Measurements from ENCODE around the gene SRSF11. TPM values are rescaled to one million over a fixed set of nuclear protein-coding genes. Genes with fewer than 3 reads are reported as not detected.
A peak's percentile ranks its signal among the peaks of the same experiment; 100 is the strongest.

The SRSF11 gene
- total and polyA plus RNA-seq, 2 of the 4 experiments (the other 2 are of a cell fraction) = 94.5 to 149 TPM

- Histone ChIP-seq H2BK20ac (ENCODE audit: low read depth, low read length) (no peak overlapping the region), H2BK5ac (ENCODE audit: low read depth, low read length, poor library complexity, severe bottlenecking) (no peak overlapping the region), H3K27ac (ENCODE audit: insufficient read depth, low read length) (no peak overlapping the region), H4K91ac (ENCODE audit: insufficient read depth, low read depth, low read length) (no peak overlapping the region), H3K36me3 (ENCODE audit: control insufficient read depth, insufficient read depth, low read length) (peaks cover 7% of the 10 kb centered on the region), H2BK15ac (ENCODE audit: low read depth, low read length) (no peak overlapping the region), H3K4me3 (ENCODE audit: insufficient read depth, low read depth, low read length) (no peak overlapping the region), H3K79me1 (ENCODE audit: low read depth in 1 of 2, low read length in 2 of 2) (peaks cover 5 to 26% of the 10 kb centered on the region in 2 experiments; a peak in 3 of 4 replicates), H3K23ac (ENCODE audit: low read depth, low read length) (no peak overlapping the region), H3K9me1 (ENCODE audit: insufficient read depth, low read length) (peaks cover 2% of the 10 kb centered on the region; the same call in 1 of the 2 replicates), H4K20me1 (ENCODE audit: insufficient read depth, low read length) (peaks cover 3% of the 10 kb centered on the region; the same call in 1 of the 2 replicates), H3K18ac (ENCODE audit: low read depth, low read length) (no peak overlapping the region), H2AK5ac (ENCODE audit: low read depth, low read length) (no peak overlapping the region), H3K27me3 (ENCODE audit: control insufficient read depth, insufficient read depth, low read length) (no peaks in the 10 kb centered on the region), H2BK120ac (ENCODE audit: low read depth, low read length) (no peak overlapping the region), H3K14ac (replicated peaks; ENCODE audit: low read depth, low read length) (no peak overlapping the region), H3K4me1 (ENCODE audit: control insufficient read depth, insufficient read depth, low read length) (peaks cover 1% of the 10 kb centered on the region), H2AK9ac (replicated peaks; ENCODE audit: low read depth, low read length, poor library complexity) (no peak overlapping the region), H3K56ac (ENCODE audit: extremely low read depth, insufficient read depth, low read length) (no peak overlapping the region), H3K9ac (ENCODE audit: low read depth, low read length) (no peak overlapping the region), H2AFZ (replicated peaks; ENCODE audit: low read length, poor library complexity) (no peak overlapping the region), H4K5ac (ENCODE audit: low read depth, low read length) (no peak overlapping the region), H3K4ac (ENCODE audit: low read depth, low read length) (no peak overlapping the region), H3K9me3 (ENCODE audit: control insufficient read depth, insufficient read depth, low read length) (no peaks in the 10 kb centered on the region), H4K8ac (ENCODE audit: low read depth in 2 of 2, low read length in 2 of 2) (no peak overlapping the region), H3K4me2 (ENCODE audit: low read depth, low read length) (peak overlapping the region; percentile 98)
- ChIA-PET POLR2A (ENCODE audit: unreplicated experiment) (no interaction called here), CTCF (no interaction called here)
- no TSS peak for BruUV-seq (replicated peaks)
- in situ Hi-C loops (cut with MboI; ENCODE audit: low sequenced_read_pairs) (no loop called here), dilution Hi-C loops (cut with HindIII; ENCODE audit: low sequenced_read_pairs, unreplicated experiment) (no loop called here), intact Hi-C loops (cut with micrococcal nuclease) (loop anchor here (2.0 kb wide), 1 partner anchor 15 kb away; no protein-coding TSS in a partner anchor)
- no CpG with 5 or more reads among the region's 1 CpG for WGBS, 2 experiments (ENCODE audit: extremely low coverage in 2 of 2, insufficient read length in 1 of 2)
- DNase-seq (no peak), ATAC-seq (ENCODE audit: low read depth) (no peak)
- TF ChIP-seq SMC3 (IDR thresholded peaks at IDR 0.05; ENCODE audit: low read depth, low read length) = no peak
- no peak for TF ChIP-seq NFE2L2 (IDR thresholded peaks at IDR 0.05; ENCODE audit: low read depth, low read length)
- TF ChIP-seq CHD1 (IDR thresholded peaks at IDR 0.05; ENCODE audit: low read depth, low read length) = no peak
- no peak for TF ChIP-seq RAD21 (IDR thresholded peaks at IDR 0.05; ENCODE audit: low read length)
- TF ChIP-seq FOS (IDR thresholded peaks at IDR 0.05; ENCODE audit: low read depth, low read length) = no peak
- TF ChIP-seq MAZ (IDR thresholded peaks at IDR 0.05; ENCODE audit: borderline replicate concordance, low read depth, low read length) = no peak
- no peak for TF ChIP-seq ELK1 (IDR thresholded peaks at IDR 0.05; ENCODE audit: borderline replicate concordance, low read depth, low read length)
- no peak for TF ChIP-seq USF2 (IDR thresholded peaks at IDR 0.05; ENCODE audit: low read depth, low read length)
- no peak for TF ChIP-seq POLR2A (IDR thresholded peaks at IDR 0.05; ENCODE audit: low read depth, low read length)
- no peak for TF ChIP-seq RCOR1 (IDR thresholded peaks at IDR 0.05; ENCODE audit: insufficient replicate concordance, low read length)
- TF ChIP-seq CEBPB (IDR thresholded peaks at IDR 0.05; ENCODE audit: low read depth, low read length) = no peak
- no peak for TF ChIP-seq MAFK (IDR thresholded peaks at IDR 0.05; ENCODE audit: low read depth, low read length)
- TF ChIP-seq MXI1 (IDR thresholded peaks at IDR 0.05; ENCODE audit: borderline replicate concordance, low read depth, low read length) = no peak
- no peak for TF ChIP-seq BHLHE40 (IDR thresholded peaks at IDR 0.05; ENCODE audit: low read depth, low read length)
- no peak for TF ChIP-seq CTCF (conservative IDR thresholded peaks at IDR 0.05; ENCODE audit: low read depth, low read length)
- no peak for TF ChIP-seq RFX5 (IDR thresholded peaks at IDR 0.05; ENCODE audit: low read depth, low read length)
Measured at GRCh38 chr1:70204139-70204538, 17.0 kb upstream of the SRSF11 start.
